NCI-H82 treated with DMSO at 0.1 percent for 48 hours (cell line): ENCODE results near the gene ACTC1.
"Not testable (repeated sequence)": the region's sequence is repeated elsewhere in the genome, so short reads cannot be mapped to it uniquely, and the experiment has no call there.

ENCODE experiments used
- DNase-seq: peaks from one replicate; lab custom pipeline; 2025; ENCODE audit not compliant: unreplicated experiment; lab: John Stamatoyannopoulos, UW

The ACTC1 gene

DNA sequence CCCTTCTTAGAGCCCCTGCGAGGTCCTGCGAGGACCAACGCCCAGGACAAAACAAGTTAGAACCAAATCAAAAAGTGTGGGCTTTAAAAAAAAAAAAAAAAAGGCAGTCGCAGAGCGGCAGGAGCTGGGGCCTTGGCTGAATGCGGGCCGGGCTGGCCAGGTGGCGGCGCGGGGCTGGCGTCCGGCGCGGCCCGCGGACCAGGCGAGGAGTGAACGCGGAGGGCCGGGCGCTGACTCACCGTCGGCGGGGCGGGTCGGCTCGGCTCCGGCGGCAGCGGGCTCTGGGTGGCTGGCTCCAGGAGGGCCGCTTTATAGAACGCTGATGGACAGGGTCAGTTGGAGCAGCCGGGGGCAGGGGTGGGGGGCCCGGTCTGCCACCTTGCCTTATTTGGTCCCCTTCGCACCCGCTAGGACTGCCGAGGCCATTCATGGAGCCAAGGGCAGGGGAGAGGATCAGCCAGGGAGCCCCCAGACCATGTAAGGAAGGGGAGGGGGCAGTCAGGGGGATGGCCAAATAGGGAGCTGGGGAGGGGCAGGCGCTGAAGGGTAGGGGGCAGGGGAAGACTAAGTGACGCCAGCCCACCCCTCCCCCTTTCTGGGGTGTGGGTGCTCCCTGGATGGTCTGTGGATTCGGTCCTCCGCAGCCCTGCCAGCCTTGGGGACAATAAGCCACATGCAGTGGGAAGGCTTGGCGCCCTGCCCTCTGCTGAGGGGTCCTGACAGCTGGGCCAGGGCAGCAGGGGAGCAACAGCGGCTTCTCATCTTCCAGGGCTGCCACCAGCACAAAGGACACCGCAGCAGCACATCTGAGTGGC lies at the start of gene ACTC1:
Gene ACTC1 (minus strand): TSS at position 283 of the 815 bp plus-strand sequence. CDS start 741 bp downstream, outside the sequence.
- DNase-seq = no peak

DNA sequence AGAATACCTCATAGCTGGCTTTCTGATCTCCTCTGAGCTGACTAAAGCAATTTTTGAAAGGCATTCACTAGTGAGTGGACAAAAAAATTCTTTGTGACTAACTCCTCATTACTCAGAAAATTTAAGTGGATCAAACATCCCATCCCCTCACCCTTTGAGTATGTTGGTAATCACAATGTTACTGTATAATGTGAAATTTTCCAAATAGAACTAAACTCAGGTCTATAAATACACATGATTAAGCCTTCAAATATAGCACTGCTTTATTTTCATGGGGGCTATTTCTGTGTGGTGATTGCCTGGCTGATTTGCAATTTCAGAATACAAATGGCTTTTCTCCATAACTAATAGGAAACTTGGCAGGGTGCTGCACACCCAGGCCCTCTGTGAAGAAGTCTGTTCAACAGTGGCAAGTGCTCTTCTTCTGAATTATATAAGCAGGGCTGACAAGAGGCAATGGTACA lies 45.9 kb upstream of the ACTC1 start:
- no peak for DNase-seq

DNA sequence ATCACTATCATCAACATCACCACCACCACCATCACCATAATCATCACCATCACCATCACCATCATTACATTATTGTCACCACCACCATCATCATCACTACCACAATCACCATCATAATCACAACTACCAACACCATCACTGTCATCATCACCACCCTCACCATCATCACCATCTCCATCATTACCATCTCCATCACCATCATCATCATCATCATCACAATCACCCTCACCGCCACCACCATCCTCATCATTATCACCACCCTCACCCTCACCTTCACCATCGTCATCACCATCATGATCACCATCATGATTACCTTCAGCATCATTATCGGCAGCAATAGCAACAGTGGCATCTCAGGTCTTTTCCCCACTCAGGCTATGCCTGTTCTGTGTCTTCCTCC lies 42.9 kb upstream of the ACTC1 start:
- no peak for DNase-seq

DNA sequence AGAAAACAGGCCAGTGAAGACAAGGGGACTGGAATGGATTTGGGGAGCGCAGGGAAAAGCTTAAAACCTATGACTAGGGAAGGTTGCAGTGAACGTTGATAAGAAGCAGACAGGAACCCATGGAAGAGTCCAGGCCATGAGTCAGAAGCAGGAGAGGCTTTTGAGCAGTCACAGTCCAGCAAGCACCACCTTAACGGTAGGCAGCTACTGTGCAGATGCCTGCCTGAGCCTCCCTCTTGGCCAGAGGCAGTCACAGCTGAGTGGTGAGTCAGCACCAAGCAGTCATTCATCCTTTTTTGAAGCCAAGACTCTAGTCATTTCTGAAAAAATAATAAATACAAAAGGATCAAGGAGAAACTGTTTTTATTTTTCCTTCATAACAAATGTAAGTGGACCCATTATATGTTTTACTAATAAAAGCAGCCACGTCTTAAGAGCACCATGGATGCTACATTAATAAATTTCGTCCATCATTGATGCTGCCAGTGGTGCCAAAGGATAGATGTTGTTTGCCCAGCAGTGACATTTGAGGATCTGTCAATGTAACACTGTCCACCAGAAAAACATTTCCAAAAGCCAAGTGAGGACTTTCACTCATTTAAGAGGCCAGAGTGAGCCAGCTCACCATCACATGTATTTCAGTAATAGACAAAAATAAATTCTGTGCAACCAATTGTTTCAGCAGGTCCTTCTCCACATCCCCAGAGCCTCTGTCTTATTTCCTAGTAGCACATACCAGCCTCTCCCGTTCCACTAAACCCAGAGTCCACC lies 42.1 kb upstream of the ACTC1 start:
- no peak for DNase-seq

DNA sequence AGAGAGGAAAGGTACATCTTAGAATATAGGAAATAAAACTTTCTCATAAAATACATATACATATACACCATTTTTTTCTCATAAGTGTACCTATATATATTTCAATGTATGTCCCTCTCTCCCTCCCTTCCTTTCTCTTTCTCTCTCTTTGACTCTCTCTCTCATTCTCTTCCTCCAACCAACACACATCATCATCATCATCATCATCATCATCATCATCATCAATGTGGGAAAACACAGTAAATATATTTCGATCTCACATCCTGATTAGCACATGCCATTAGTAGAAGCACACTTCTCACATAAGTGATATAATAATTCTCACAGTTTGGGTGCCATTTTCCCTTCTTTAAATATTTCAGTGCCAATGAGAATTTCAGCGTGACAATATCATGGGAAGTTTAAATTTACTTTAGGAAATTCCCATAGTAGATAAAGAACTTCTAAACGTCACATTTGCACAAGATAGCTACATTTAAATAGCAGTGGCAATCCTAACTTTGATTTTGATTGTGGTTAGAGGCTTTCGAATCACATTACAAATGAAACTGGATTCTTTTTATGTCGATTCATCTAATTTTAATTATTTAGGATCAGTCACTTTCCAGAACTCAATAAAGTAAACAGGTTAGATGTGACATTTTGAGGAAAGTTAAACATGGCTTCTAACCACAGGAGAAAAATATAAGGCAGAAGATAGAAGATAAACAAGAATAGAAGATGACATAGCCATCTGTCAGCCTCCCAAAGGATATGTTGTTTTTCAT lies 33.0 kb upstream of the ACTC1 start:
- DNase-seq = no peak

DNA sequence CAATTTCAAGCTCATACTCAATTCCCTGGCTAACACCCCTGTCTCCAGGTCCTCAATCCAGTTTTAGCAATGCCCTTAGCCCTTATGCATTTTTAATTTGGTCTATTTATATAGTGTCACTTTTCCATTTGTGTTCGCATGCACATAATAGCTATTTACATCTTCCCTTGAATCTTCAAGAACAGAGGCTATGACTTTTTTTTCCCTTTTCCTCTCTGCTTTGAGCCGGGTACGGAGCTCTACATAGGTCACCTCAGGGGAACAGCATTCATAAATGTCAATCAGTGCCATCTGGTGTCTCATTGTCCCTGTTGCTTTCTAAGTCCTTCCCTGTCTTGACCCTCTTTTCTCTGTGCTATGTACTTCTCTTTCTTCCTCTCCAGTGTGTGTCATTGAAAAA lies 26.5 kb upstream of the ACTC1 start:
- DNase-seq = peak; percentile 80

DNA sequence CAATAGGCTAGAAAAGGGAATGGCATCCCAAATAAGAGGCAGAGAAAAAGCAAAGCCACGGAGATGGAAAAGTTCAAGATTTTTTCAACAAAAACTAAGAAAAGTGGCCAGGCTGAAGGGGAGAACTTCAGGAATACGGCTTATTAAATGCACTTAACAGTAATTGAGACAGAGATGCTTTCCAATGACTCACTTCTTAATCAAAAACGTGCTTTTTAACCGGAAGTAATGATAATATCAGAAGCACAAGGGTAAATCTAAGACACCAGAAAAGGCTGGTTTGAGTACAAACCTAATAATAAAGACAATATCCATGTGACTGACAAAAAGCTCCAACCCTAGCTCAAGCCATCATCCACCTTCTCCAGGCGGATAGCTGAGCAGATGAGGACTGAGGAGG lies 24.8 kb upstream of the ACTC1 start:
- no peak for DNase-seq

DNA sequence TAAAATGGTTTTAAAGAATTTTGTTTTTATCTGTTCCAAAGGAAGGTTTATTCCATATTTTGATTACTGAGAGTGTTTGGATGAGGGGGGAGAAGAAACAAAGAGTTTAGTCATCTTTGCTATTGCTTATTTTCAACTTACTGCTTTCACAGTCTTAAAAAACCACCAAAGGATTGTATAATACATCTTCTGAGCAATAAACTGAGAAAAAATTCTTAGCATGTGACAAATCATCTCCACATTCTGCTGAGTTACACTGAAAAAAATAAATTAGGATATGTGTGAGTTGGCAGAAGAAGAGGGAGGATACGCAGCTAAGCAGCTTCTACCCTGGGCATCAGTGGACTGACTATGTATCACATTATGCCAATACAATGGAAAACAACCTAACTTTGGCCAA lies 23.2 kb upstream of the ACTC1 start:
- no peak for DNase-seq

DNA sequence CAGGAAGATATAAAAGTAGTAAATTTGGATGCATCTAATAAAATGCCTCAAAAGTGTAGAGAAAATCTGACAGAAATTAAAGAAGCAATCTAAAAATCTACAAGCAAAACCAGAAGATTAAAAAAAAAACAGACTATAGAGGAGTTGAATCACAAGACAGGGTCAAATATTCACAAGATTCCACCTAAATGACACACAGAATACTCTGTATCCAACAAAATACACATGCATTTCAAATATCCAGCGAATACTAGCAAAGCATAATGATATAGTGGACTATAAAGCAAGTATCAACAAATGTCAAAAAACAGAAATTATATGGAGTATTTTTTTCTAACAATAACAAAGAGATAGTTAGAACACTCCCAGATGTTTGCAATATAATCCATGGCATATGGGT lies 20.5 kb upstream of the ACTC1 start:
- DNase-seq = no peak

DNA sequence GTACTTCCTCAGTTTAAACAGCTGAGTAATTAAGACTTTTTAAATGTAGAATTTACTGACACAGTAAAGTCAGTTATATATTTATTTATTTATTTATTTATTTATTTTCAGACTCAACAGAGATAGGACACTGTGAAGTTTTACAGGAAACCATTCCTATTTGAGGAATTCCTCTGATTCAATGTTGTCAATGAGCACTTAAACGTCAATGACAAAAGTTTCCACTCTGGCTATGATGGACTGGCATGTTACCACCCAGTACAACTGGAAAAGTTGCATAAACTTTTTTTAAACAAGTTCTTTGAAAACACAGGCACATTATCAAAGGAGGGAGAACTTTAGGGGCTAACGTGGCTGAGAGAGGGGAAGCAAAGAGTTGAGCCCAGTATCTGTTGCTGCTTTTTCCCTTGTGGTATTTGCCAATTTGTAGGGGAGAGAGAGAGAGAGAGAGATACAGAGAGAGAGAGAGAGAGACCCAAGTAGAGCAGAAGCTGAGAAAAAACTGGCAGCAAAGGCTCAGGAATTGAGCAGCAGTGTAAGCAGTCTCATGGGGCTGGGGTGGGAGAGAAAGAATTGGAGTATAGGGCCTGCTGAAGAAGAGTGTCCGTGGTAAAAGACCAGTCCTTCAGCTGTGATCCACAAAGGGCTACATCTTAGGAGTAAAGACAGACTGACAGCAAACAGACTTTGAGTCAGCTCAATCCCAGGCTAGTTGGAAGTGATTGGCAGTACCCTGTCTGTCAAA lies 18.3 kb upstream of the ACTC1 start:
- no peak for DNase-seq

DNA sequence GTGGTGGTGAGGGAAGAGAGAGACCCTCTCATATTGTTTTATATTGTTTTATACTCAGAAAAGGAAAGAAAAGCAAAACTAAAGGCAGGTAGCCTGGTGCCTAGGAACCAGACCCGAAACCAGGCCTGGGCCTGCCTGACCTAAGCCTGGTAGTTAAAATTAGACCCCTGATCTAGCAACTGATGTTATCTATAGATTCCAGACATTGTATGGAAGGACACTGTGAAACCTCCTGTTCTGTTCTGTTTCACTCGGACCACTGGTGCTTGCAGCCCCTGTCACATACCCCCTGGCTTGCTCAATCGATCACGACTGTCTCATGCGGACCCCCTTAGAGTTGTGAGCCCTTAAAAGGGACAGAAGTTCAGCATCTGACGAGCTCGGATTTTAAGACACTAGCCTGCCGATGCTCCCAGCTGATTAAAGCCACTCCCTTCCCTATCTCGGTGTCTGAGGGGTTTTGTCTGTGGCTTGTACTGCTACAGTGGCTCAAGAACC lies 17.6 kb upstream of the ACTC1 start:
- not testable (repeated sequence) for DNase-seq

DNA sequence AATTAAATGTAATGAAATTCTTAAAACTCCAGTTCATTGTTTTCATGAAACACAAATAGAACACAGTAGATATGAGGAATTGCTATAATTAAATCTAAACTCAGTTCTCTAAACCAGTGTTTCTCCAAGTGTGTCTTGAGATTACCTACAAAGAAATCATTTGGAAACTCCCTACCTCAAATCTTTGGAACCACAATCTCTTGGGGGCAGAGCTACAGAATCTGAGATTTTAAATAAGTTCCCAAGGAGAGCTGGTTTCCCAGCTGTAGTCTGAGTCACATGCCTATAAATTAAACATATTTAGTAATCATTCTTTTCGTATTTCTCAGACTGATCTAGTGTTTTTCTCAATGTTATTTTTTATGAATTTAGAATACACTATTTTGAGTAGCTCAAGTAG lies 17.0 kb upstream of the ACTC1 start:
- no peak for DNase-seq

DNA sequence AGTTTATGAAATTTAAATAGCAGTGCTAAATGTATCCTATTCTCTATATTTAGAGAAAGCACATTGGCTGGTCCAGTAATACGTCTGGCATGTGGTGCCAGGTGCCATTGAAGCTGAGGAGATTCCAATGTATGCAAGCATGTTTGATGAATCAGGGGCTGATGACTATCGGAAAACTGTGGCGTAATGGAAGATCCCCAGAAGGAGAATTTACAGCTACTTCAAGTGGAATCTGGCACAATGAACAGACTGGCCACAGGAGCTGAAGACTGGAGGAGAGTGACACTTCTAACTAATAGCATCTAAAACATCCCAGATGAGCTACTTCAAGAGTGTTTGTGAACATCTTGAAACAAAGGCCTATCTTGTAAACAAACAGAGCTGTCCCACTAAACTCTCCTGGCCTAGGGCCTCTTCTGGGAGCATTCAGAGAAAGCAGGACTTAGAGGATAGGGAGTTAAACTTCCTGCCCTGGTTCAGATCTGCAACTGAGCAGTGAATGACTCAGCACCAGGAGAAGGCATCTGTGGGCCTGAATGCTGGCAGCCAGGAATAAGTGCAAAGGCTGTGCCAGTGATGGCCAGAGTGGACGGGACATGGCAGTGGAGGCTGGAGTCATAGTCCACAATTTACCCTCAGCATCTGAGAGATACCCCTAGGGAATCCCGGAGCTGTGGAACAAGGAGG lies 15.2 kb upstream of the ACTC1 start:
- no peak for DNase-seq

DNA sequence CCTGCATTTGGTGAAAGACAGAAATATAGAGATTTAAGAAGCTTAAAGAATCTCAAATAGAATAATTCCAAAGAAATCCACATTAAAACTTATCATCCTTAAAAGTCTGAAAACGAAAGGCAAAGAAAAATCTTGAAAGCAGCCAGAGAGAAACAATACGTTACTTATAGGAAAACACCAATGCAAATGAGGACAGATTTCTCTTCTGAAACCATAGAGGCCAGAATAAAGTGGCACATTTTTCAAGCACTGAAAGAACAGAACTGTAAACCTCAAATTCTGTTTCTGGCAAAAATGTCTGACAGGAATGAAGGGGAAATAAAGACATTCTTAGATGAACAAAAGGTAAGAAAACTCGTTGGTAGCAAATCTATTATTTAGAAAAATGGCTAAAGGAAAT lies 13.8 kb upstream of the ACTC1 start:
- no peak for DNase-seq

DNA sequence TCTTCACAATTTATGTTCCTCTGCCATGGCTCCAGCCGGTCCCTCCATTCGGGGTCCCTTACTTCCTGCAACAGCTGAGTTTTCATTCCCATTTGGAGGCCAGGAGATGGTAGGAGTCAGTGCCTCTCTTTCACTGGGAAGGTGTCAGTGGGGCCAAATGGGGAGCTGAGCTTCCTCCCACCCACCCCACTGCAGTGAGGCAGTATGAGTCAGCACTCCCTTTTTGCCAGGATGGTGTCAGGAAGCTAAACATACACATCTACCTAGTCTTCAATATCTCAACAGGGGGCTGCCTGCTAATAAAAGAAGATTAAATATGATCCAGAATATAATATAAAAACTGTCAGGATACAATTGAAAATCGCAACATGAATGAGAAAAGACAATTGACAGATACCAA lies 12.7 kb upstream of the ACTC1 start:
- DNase-seq = no peak

DNA sequence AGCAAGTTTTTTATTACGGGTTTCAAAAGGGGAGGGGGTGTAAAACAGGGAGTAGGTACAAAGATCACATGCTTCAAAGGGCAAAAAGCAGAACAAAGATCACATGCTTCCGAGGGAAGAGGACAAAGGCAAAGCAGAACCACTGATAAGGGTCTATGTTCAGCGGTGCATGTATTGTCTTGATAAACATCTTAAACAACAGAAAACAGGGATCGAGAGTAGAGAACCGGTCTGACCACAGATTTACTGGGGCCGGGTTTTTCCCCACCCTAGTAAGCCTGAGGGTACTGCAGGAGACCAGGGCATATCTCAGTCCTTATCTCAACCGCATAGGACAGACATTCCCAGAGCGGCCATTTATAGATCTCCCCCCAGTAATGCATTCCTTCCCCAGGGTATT lies 11.9 kb upstream of the ACTC1 start:
- DNase-seq = not testable (repeated sequence)

DNA sequence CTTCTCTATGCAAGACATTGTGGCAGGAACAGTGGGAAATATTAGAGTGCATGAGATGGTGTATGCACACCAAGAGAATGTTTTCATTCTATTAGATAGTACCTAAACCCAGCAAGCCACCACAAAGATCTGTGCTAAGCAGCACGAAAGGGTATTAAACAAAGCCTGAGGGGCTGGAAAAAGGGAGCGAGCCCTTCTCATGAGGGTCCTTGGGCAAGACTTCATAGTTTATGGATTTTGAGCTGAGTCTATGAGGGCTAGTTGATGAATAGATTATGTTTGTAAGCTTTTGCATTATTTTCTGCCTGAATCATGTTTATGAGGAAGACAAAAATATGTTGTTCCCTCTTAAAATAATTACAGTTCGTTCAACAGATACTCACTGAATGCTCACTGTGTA lies 9.4 kb upstream of the ACTC1 start:
- no peak for DNase-seq

DNA sequence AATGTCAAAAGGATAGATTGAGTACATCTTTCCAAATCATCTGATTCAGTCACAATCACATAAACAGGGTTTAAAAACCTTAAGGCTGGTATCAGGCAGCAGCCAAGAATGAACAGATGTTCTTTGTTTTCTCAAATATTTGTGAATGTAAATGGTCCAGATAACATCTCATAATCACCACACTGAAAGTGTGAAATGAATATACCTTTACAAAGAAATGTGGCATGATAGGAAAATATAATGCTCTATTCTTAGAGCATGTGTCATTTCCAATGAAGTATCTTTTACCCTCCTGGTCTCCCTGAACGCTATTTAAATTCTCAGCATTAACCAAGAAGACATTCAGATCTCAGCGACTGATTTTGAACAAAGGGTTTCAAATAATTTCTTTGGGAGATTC lies 8.8 kb upstream of the ACTC1 start:
- no peak for DNase-seq

DNA sequence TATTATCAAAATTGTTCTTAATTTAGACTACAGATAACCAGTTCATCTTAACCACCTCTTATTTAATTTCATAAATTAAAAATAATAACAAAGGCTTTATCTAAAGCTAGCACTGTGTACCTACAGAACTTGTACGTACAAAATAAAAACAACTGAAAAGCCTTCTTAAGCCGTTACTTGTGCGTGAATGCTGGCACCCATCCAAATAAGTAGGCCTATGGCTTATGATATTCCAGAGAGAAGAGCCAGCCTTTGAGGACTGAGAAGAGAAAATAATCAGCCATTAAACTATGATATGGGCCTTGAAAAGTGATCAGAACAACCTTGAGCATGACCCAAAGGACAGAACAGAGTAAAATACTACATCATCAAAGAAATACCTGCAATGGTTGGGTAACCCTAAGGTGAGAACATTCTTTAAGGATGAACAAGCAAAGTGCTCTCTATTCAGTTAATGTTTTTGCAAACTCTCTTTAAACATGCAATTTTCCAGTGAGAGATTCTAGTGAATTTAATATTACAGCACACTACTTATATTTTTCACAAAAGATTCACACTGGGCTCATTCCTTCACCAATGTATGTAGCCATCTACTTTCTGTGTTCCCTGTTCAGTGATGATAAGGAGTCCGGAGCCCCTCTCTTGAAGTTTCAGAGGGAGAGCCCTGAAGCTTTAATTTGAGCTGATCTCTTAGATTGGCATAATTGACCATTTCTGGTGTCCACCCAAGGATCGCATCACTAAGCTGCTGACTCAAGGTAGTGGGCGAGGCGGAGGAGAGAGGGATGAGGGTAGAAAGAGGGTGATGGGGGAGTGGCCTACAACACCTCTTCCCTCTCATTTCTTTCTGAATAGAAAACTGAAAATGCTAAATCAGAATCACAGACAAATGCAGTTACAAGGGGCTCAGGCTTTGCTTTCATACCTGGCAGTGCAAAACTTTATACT lies 7.7 kb upstream of the ACTC1 start:
- DNase-seq = no peak
